Astrocyte (in vitro differentiated cells and primary cell): ENCODE results near the gene LMTK2.

ENCODE experiments used
- CTCF ChIP-seq: IDR thresholded peaks from 2 replicates; pipeline ENCODE4 v1.5.1; 2011; ENCODE audit warnings: low read depth, mild to moderate bottlenecking, inconsistent platforms, low read length, moderate library complexity; ENCODE audit not compliant: insufficient read depth
- EZH2 ChIP-seq: IDR thresholded peaks from 2 replicates; pipeline ENCODE4 v1.6.1; 2012; ENCODE audit warnings: mild to moderate bottlenecking, low read length, inconsistent platforms; ENCODE audit not compliant: insufficient read depth

GRCh38 chr7:98234429-98235147 is 127.9 kb downstream of the LMTK2 start:
- TF ChIP-seq CTCF (no peak), EZH2 (no peak)
